A673 (cell line): Measurements from ENCODE around the gene EML1. TPM values are rescaled to one million over a fixed set of nuclear protein-coding genes. Genes with fewer than 3 reads are reported as not detected.

Experiments used
- BruUV-seq: library from RNA; stranded (reverse); fragments of 400-500 nt; replicated peaks from 2 replicates; lab custom pipeline; 2021; lab: Mats Ljungman, UMichigan
- CTCF ChIA-PET: fragments of 300-600 bp; sonication (Branson Sonifier 250); formaldehyde crosslinking; loops from one replicate; lab custom pipeline; 2022; ENCODE audit warnings: antibody characterized with exemption; lab: Charles Lee
- POLR2A ChIA-PET: fragments of 300-600 bp; sonication (Branson Sonifier 250); formaldehyde crosslinking; loops from one replicate; lab custom pipeline; 2022; ENCODE audit warnings: antibody characterized with exemption; ENCODE audit not compliant: low non-redundant PET; lab: Charles Lee
- DNase-seq: peaks from one replicate; pipeline ENCODE4 v3.0.0-alpha.2; 2015; ENCODE audit warnings: low spot score
- H3K27ac ChIP-seq: fragments of 200-600 bp; sonication (generic); 2 replicates; pipeline ENCODE4 v1.5.1; 2016; ENCODE audit warnings: mixed run types, low read depth, mild to moderate bottlenecking, mixed read lengths, antibody characterized with exemption, low read length; ENCODE audit not compliant: poor library complexity, severe bottlenecking
- H3K27me3 ChIP-seq: fragments of 200-600 bp; sonication (generic); replicated peaks from 2 replicates; pipeline ENCODE4 v1.6.1; 2017; ENCODE audit warnings: mixed run types, low read depth, mild to moderate bottlenecking, mixed read lengths, antibody characterized with exemption, low read length; ENCODE audit not compliant: insufficient read depth, poor library complexity
- H3K36me3 ChIP-seq: fragments of 200-600 bp; sonication (generic); 2 replicates; pipeline ENCODE4 v1.6.1; 2016; ENCODE audit warnings: mixed run types, mild to moderate bottlenecking, mixed read lengths, antibody characterized with exemption, low read length; ENCODE audit not compliant: insufficient read depth, poor library complexity, severe bottlenecking
- H3K4me1 ChIP-seq: fragments of 200-600 bp; sonication (generic); 2 replicates; pipeline ENCODE4 v1.6.1; 2017; ENCODE audit warnings: mixed run types, mild to moderate bottlenecking, mixed read lengths, antibody characterized with exemption, low read length; ENCODE audit not compliant: insufficient read depth, poor library complexity, severe bottlenecking
- H3K4me3 ChIP-seq: fragments of 200-600 bp; sonication (generic); 2 replicates; pipeline ENCODE4 v1.5.1; 2016; ENCODE audit warnings: low read depth, mixed run types, mild to moderate bottlenecking, mixed read lengths, low read length; ENCODE audit not compliant: poor library complexity, severe bottlenecking
- H3K9me3 ChIP-seq: fragments of 200-600 bp; sonication (generic); 2 replicates; pipeline ENCODE4 v1.6.1; 2016; ENCODE audit warnings: mixed run types, low read depth, mild to moderate bottlenecking, mixed read lengths, antibody characterized with exemption, low read length; ENCODE audit not compliant: poor library complexity, severe bottlenecking
- EZH2 ChIP-seq: fragments of 200-600 bp; sonication (generic); IDR thresholded peaks from 2 replicates; pipeline ENCODE4 v1.6.1; 2017; ENCODE audit warnings: borderline replicate concordance, low read depth, mild to moderate bottlenecking, mixed read lengths, antibody characterized with exemption, low read length; ENCODE audit not compliant: poor library complexity, severe bottlenecking
- intact Hi-C: fragments of 100-400 bp; cut with micrococcal nuclease; formaldehyde crosslinking; loops from one replicate; pipeline ENCODE4 v1.10.0; 2022; ENCODE audit not compliant: unreplicated experiment
- total RNA-seq: library from RNA; stranded (reverse); gene quantifications from 2 replicates; pipeline ENCODE4 v1.2.3, GENCODE V29; 2021
- TF ChIP-seq, protein P1 (sequence below): fragments of 300-800, 200-600 bp; sonication (generic); conservative IDR thresholded peaks from 2 replicates; pipeline ENCODE4 v1.5.1; 2017; ENCODE audit warnings: low read depth, mild to moderate bottlenecking, antibody characterized with exemption, low read length, moderate library complexity, mixed read lengths

Gene EML1
- total RNA-seq, 1 experiment from 2014 or later = 34.1 TPM

DNA sequence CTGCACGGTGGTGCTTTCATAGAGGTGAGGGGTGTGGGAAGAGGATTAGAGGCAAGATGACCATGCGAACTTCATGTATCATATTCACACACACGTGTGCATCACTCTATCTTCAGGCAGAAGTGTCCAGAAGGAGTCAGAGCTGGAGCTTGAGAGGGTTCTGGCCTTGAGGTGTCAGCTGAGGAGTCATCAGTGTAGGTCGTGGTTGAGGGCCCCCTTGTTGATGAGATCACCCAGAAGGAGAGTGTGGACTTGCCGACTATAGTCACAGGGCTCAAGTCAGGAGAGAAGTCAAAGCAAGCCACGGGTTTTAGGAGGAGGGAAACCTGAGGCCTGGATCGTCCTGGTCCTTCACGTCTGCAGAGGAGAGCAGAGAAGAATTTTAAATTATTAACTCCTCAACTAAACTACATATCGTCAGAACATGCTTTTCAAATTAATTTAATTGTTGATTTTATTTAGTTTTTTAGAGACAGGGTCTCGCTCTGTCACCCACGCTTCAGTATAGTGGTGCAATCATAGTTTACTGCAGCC is 25.4 kb downstream of the EML1 start:
- POLR2A ChIA-PET = no interaction called here
- intact Hi-C loops = no loop called here
- Histone ChIP-seq H3K4me1 (no peaks in the 10 kb centered on the region), H3K9me3 (no peaks in the 10 kb centered on the region), H3K36me3 (no peaks in the 10 kb centered on the region), H3K27ac (no peak overlapping the region), H3K4me3 (no peak overlapping the region), H3K27me3 (no peaks in the 10 kb centered on the region)
- BruUV-seq = no TSS peak
- DNase-seq = no peak
- TF ChIP-seq, protein P1, sequence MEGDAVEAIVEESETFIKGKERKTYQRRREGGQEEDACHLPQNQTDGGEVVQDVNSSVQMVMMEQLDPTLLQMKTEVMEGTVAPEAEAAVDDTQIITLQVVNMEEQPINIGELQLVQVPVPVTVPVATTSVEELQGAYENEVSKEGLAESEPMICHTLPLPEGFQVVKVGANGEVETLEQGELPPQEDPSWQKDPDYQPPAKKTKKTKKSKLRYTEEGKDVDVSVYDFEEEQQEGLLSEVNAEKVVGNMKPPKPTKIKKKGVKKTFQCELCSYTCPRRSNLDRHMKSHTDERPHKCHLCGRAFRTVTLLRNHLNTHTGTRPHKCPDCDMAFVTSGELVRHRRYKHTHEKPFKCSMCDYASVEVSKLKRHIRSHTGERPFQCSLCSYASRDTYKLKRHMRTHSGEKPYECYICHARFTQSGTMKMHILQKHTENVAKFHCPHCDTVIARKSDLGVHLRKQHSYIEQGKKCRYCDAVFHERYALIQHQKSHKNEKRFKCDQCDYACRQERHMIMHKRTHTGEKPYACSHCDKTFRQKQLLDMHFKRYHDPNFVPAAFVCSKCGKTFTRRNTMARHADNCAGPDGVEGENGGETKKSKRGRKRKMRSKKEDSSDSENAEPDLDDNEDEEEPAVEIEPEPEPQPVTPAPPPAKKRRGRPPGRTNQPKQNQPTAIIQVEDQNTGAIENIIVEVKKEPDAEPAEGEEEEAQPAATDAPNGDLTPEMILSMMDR = no peak
- no peak for TF ChIP-seq EZH2
- CTCF ChIA-PET = no interaction called here

DNA sequence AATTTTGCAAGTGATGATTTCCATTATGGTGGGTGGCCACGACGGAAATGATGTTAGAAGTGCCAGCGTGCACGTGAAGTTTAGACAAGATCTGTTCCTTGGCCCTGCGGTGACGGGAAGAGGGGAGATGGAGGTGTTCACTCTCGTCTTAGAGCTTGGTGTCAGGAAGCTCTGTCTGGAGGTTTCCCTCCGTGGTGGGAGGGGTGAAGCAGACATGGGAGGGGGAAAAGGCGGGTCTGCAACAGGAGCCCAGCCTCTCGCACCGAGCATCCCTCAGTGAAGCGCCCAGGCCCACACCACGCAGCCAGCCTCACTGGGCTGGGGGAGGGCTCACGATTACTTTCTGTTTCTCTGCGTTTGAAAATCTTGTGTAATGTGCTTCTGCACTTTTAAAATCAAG is 26.3 kb downstream of the EML1 start:
- H3K27me3 ChIP-seq = no peaks in the 10 kb centered on the region
- no peaks in the 10 kb centered on the region for H3K36me3 ChIP-seq
- DNase-seq = no peak
- TF ChIP-seq, protein P1 = no peak
- TF ChIP-seq EZH2 = no peak
- ChIA-PET CTCF (no interaction called here), POLR2A (interaction anchor here (0.6 kb wide), 1 partner anchor 19 kb away, joined by 4 read pairs; no protein-coding TSS in a partner anchor)
- intact Hi-C loops = no loop called here
- no peak overlapping the region for H3K27ac ChIP-seq
- H3K4me1 ChIP-seq = no peaks in the 10 kb centered on the region
- no peak overlapping the region for H3K4me3 ChIP-seq
- no peaks in the 10 kb centered on the region for H3K9me3 ChIP-seq
- no TSS peak for BruUV-seq

DNA sequence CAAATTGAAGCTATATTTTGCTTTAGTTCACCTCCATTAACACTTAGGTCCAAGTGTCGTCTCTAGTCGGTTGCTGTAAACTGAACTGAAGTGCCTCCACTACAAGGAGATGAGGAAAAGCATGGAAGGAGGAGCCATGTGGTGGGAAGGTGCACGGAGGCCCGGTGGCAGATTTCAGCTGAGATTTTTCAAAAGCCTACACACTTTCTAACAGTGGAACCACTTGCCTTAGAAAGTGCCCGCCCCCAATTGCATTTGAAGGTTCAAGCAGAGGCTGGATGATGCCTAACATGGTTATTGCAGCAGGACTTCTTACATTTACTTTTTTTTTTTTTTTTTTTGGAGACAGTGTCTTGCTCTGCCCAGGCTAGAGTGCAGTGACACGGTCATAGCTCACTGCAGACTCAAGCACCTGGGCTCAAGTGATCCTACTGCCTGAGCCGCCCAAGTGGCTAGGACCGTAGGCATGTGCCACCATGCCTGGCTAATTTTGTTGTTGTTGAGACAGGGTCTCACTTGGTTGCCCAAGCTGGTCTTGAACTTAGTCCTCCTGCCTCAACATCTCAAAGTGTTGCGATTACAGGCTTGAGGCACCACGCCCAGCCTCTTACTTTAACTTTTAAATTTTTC is 27.6 kb downstream of the EML1 start:
- Histone ChIP-seq H3K27me3 (no peaks in the 10 kb centered on the region), H3K27ac (no peak overlapping the region), H3K9me3 (no peaks in the 10 kb centered on the region), H3K4me3 (no peak overlapping the region), H3K4me1 (no peaks in the 10 kb centered on the region), H3K36me3 (no peaks in the 10 kb centered on the region)
- intact Hi-C loops = no loop called here
- ChIA-PET CTCF (no interaction called here), POLR2A (no interaction called here)
- DNase-seq = no peak
- TF ChIP-seq, protein P1 = no peak
- no peak for TF ChIP-seq EZH2
- BruUV-seq = no TSS peak
